Neuronal stem cell (in vitro differentiated cells): ENCODE data around the gene TBC1D21.
"Not testable (repeated sequence)": the region's sequence is repeated elsewhere in the genome, so short reads cannot be mapped to it uniquely, and the experiment has no call there.

Source experiments
- DNase-seq: peaks from one replicate; pipeline ENCODE4 v3.0.0-alpha.2; 2013; ENCODE audit warnings: low spot score
- H2AFZ ChIP-seq: one replicate; pipeline ENCODE4 v1.6.1; 2013; ENCODE audit warnings: mild to moderate bottlenecking, low read length, inconsistent platforms
- H2AK5ac ChIP-seq: 2 replicates; pipeline ENCODE4 v1.6.1; 2013; ENCODE audit warnings: low read depth, mild to moderate bottlenecking, inconsistent platforms, low read length, moderate library complexity, mixed read lengths
- H2BK120ac ChIP-seq: 2 replicates; pipeline ENCODE4 v1.6.1; 2013; ENCODE audit warnings: low read depth, mild to moderate bottlenecking, inconsistent platforms, low read length, moderate library complexity, mixed read lengths
- H2BK12ac ChIP-seq: one replicate; pipeline ENCODE4 v1.6.1; 2013; ENCODE audit warnings: low read length, inconsistent platforms
- H2BK15ac ChIP-seq: 2 replicates; pipeline ENCODE4 v1.6.1; 2013; ENCODE audit warnings: mild to moderate bottlenecking, low read length, inconsistent platforms, mixed read lengths
- H2BK5ac ChIP-seq: one replicate; pipeline ENCODE4 v1.6.1; 2013; ENCODE audit warnings: inconsistent platforms, mild to moderate bottlenecking, low read length, moderate library complexity
- H3K14ac ChIP-seq: one replicate; pipeline ENCODE4 v1.6.1; 2013; ENCODE audit warnings: low read length, inconsistent platforms
- H3K18ac ChIP-seq: 2 replicates; pipeline ENCODE4 v1.6.1; 2013; ENCODE audit warnings: low read length, inconsistent platforms
- H3K23ac ChIP-seq: 2 replicates; pipeline ENCODE4 v1.6.1; 2013; ENCODE audit warnings: low read depth, mild to moderate bottlenecking, mixed read lengths, low read length, inconsistent platforms; ENCODE audit not compliant: poor library complexity
- H3K27ac ChIP-seq: replicated peaks from 3 replicates; pipeline ENCODE4 v1.5.1; 2013; ENCODE audit warnings: low read length, inconsistent platforms
- H3K27me3 ChIP-seq, 3 experiments: 2 replicates each; pipeline ENCODE4 v1.6.1; 2013; ENCODE audit warnings: low read length in 3 of 3, mild to moderate bottlenecking in 2 of 3, inconsistent platforms in 1 of 3, low read depth in 1 of 3, mixed read lengths in 1 of 3, moderate library complexity in 1 of 3; ENCODE audit not compliant: control insufficient read depth in 3 of 3, insufficient read depth in 3 of 3
- H3K36me3 ChIP-seq, 2 donors: replicated peaks in 1 of 2; 2 replicates each; pipeline ENCODE4 v1.6.1; 2013; ENCODE audit warnings: low read length in 2 of 2; ENCODE audit not compliant: control insufficient read depth in 2 of 2, insufficient read depth in 2 of 2
- H3K4ac ChIP-seq: 2 replicates; pipeline ENCODE4 v1.6.1; 2013; ENCODE audit warnings: inconsistent platforms, mild to moderate bottlenecking, low read length, moderate library complexity
- H3K4me1 ChIP-seq, 2 donors: 1 replicate in 1 of 2; 2 replicates in 1 of 2; pipeline ENCODE4 v1.6.1; 2013; ENCODE audit warnings: low read length in 2 of 2, low read depth in 1 of 2; ENCODE audit not compliant: control insufficient read depth in 2 of 2, insufficient read depth in 1 of 2
- H3K4me2 ChIP-seq: one replicate; pipeline ENCODE4 v1.6.1; 2013; ENCODE audit warnings: mild to moderate bottlenecking, low read length, inconsistent platforms; ENCODE audit not compliant: insufficient read depth, poor library complexity, severe bottlenecking
- H3K4me3 ChIP-seq, 2 donors: 2 replicates each; pipeline ENCODE4 v1.5.1; 2013; ENCODE audit warnings: low read length in 2 of 2, mild to moderate bottlenecking in 2 of 2, inconsistent platforms in 1 of 2, moderate library complexity in 1 of 2
- H3K79me1 ChIP-seq: one replicate; pipeline ENCODE4 v1.6.1; 2013; ENCODE audit warnings: low read depth, mild to moderate bottlenecking, inconsistent platforms, low read length, moderate library complexity
- H3K9ac ChIP-seq: one replicate; pipeline ENCODE4 v1.6.1; 2013; ENCODE audit warnings: mild to moderate bottlenecking, low read depth, low read length, inconsistent platforms; ENCODE audit not compliant: poor library complexity
- H3K9me3 ChIP-seq, 2 donors: replicated peaks in 1 of 2; 2 replicates each; pipeline versions ENCODE3 to v1.6.1; 2013; ENCODE audit warnings: low read length in 2 of 2, mild to moderate bottlenecking in 2 of 2, inconsistent platforms in 1 of 2, low read depth in 1 of 2, mixed read lengths in 1 of 2, moderate library complexity in 1 of 2; ENCODE audit not compliant: control insufficient read depth in 2 of 2, insufficient read depth in 1 of 2
- H4K8ac ChIP-seq: one replicate; pipeline ENCODE4 v1.6.1; 2013; ENCODE audit warnings: low read depth, mild to moderate bottlenecking, inconsistent platforms, low read length, moderate library complexity
- H4K91ac ChIP-seq: one replicate; pipeline ENCODE4 v1.6.1; 2013; ENCODE audit warnings: low read length, low read depth, mild to moderate bottlenecking, inconsistent platforms; ENCODE audit not compliant: poor library complexity
- WGBS, 2 donors: extraction: QIAGEN DNeasy Blood & Tissue Kit; methylation state at CpG; one replicate each; pipeline ENCODE4 v1.1.7; 2013; ENCODE audit warnings: missing lambda C conversion rate in 2 of 2, mixed read lengths in 1 of 2; ENCODE audit not compliant: insufficient read length in 2 of 2, insufficient replicate concordance in 1 of 2; ENCODE audit errors: extremely low coverage in 2 of 2; 5-methylcytosine and 5-hydroxymethylcytosine counted together

TBC1D21 gene

DNA sequence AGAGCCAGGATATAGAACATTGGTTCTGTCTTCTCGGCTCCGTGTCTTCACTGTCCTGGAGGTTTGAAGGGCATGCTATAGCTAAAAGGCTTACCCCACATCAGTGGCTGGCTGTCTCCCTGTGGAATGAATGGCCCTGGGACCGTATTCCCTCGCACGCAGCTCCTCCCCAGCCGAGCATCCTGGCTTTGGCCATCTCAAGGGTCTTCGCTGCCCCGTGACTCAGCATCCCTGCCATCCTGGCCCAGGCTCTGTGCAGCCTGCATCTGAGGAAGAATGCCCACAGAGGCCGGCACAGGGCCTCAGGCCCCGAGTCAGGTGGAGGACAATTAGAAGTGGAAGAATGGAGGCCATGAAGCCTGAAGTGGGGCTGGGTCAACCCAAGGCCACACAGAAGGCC lies 63.9 kb downstream of the TBC1D21 start:
- H2BK120ac ChIP-seq = no peak overlapping the region
- no peak overlapping the region for H3K9ac ChIP-seq
- H3K27me3 ChIP-seq = no peaks in the 10 kb centered on the region
- no peak overlapping the region for H3K4me2 ChIP-seq
- no CpG with 5 or more reads among the region's 10 CpGs for WGBS, 2 donors
- H2BK12ac ChIP-seq = no peak overlapping the region
- no peak overlapping the region for H4K91ac ChIP-seq
- no peak overlapping the region for H2AFZ ChIP-seq
- no peak overlapping the region for H3K4me3 ChIP-seq
- H3K79me1 ChIP-seq = peaks cover 6% of the 10 kb centered on the region
- H2BK15ac ChIP-seq = no peak overlapping the region
- peak overlapping the region; percentile 37 for H3K18ac ChIP-seq
- H3K27ac ChIP-seq = no peak overlapping the region
- no peaks in the 10 kb centered on the region for H3K36me3 ChIP-seq
- H3K9me3 ChIP-seq = no peaks in the 10 kb centered on the region
- no peak overlapping the region for H2BK5ac ChIP-seq
- no peak overlapping the region for H3K23ac ChIP-seq
- no peak for DNase-seq
- no peak overlapping the region for H3K14ac ChIP-seq
- H4K8ac ChIP-seq = no peak overlapping the region
- peak overlapping the region; percentile 64 for H2AK5ac ChIP-seq
- peaks cover 23 to 25% of the 10 kb centered on the region in 2 donors for H3K4me1 ChIP-seq
- no peak overlapping the region for H3K4ac ChIP-seq

- Histone ChIP-seq H3K9me3 (no peaks in the 10 kb centered on the region), H2AFZ (no peak overlapping the region), H2AK5ac (peak overlapping the region; percentile 43), H3K18ac (peak overlapping the region; percentile 50), H3K4me1 (peaks cover 23 to 25% of the 10 kb centered on the region in 2 donors), H3K23ac (no peak overlapping the region), H3K27ac (no peak overlapping the region), H2BK15ac (no peak overlapping the region), H2BK120ac (no peak overlapping the region), H4K91ac (no peak overlapping the region), H3K4me3 (no peak overlapping the region), H2BK5ac (no peak overlapping the region), H3K14ac (no peak overlapping the region), H3K79me1 (peaks cover 6% of the 10 kb centered on the region), H3K4ac (no peak overlapping the region), H3K9ac (no peak overlapping the region), H3K27me3 (peaks cover 0 to 1% (median 0%) of the 10 kb centered on the region in 3 experiments), H3K36me3 (no peaks in the 10 kb centered on the region), H2BK12ac (no peak overlapping the region), H4K8ac (no peak overlapping the region), H3K4me2 (no peak overlapping the region)
- no peak for DNase-seq
- WGBS, 2 donors = no CpG with 5 or more reads among the region's 11 CpGs
Measured at GRCh38 chr15:73937726-73938125, 64.4 kb downstream of the TBC1D21 start.

GRCh38 chr15:73938516-73938915 lies 65.2 kb downstream of the TBC1D21 start:
- H3K9ac ChIP-seq = peak overlapping the region; percentile 22
- H4K8ac ChIP-seq, H3K14ac ChIP-seq, DNase-seq, H4K91ac ChIP-seq, H3K18ac ChIP-seq, H3K4me2 ChIP-seq, H2AK5ac ChIP-seq, H3K27ac ChIP-seq, H2BK12ac ChIP-seq, H3K23ac ChIP-seq, H3K9me3 ChIP-seq, H2BK120ac ChIP-seq, H2BK5ac ChIP-seq, H3K4ac ChIP-seq, H3K79me1 ChIP-seq, H2BK15ac ChIP-seq, H2AFZ ChIP-seq, H3K4me3 ChIP-seq, H3K27me3 ChIP-seq, H3K36me3 ChIP-seq: not testable (repeated sequence)
- H3K4me1 ChIP-seq = peaks cover 23 to 25% of the 10 kb centered on the region in 2 donors
- no CpG with 5 or more reads among the region's 8 CpGs for WGBS, 2 donors
